ENCODE data around the gene HPCAL1.
"Not testable (repeated sequence)": the region's sequence is repeated elsewhere in the genome, so short reads cannot be mapped to it uniquely, and the experiment has no call there.

HPCAL1 gene

DNA sequence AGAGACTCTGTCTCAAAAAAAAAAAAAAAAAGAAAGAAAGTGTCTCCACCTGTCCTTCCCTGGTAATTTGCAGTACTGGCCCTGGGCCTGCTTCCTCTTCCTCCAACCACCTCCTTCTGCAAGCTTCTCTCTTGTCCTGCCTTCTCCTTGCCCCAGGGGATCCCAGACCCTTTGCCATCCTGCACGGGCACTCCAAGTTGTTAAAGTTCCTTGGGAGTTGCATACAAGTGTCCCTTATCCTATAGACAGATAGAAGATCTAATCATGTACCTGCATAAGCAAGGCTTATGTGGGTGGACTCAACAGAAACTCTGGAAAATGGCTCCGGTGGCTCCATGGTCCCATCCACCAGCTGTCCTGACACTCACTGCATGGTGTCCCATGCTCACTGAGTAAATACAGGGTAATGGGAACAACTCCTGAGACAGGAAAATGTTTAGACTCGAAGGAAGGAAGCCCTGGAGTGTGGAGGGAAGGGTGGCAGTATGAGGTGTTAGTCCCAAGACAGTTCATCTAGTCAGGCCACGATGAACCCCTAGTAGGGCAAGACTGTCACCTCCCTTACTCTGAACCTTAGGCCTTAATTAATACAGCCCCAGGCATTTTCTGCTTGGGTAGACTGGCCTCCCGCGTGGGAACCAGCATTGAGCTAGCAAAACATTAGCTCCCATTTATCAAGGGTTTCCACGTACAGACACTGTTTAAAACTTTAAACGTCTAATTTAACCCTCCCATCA, 128.3 kb downstream of the HPCAL1 start:
- no peak for DNase-seq

DNA sequence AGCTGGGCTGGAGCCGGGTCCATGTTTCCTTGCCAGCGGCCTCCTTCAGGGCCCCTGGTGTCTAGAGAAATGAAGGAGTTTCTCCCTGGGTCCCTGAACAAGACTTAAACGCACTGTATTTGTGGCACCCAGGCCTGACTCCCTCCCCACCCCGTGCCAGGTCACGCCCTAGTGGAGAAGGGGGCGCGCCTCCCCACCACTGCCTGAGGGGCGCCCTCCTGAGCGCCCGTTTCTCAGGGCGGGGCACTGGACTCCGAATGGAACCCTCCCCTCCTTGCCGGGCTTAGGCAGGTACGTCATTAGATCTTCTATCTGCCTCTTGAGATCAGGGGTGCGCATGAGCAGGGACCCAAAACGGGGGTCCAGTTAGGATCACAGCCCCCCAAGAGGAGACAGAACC, 129.1 kb downstream of the HPCAL1 start:
- DNase-seq: no peak

DNA sequence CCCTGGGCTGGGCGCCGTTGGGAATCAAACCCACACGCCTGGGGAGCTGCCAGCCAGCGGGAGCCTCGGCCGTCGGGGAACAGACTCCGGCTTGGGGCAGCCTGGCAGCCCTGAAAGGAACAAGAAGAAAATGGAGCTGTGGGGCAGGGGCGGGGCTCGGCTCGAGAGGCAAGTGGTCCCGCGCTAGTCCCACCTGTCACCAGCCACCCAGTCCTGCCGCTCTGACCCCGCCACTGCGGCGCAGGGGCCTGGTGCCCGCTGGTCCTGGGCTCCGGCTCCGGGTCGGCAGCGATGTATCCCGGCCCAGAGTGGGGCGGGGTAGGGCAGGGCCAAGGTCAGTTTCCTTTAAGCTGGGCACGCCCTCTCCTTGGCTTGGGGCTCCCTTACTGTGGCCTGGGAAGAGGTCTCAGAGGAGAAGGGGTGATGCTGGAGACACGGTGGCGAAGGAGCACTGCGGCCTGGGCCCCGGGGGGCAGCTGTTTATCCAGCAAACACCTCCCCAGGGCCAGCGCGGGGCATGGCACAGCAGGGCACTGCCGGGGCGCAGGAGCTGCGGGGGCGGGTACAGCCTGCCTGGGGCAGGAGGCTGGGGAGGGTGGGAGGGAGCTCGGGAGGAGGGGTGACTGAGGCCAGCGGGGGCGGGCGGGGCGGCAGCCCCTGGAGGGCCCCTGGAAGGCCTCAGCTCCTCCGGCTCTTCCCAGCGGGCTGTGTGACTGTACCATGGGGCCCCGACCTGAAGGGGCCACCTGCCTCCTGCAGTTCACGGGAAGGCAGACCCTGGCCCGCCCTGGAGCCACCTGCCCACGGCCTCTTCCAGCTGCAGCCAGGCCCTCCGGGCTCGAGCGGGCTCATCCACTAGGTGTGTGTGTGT, 129.8 kb downstream of the HPCAL1 start:
- peak; percentile 28 for DNase-seq

DNA sequence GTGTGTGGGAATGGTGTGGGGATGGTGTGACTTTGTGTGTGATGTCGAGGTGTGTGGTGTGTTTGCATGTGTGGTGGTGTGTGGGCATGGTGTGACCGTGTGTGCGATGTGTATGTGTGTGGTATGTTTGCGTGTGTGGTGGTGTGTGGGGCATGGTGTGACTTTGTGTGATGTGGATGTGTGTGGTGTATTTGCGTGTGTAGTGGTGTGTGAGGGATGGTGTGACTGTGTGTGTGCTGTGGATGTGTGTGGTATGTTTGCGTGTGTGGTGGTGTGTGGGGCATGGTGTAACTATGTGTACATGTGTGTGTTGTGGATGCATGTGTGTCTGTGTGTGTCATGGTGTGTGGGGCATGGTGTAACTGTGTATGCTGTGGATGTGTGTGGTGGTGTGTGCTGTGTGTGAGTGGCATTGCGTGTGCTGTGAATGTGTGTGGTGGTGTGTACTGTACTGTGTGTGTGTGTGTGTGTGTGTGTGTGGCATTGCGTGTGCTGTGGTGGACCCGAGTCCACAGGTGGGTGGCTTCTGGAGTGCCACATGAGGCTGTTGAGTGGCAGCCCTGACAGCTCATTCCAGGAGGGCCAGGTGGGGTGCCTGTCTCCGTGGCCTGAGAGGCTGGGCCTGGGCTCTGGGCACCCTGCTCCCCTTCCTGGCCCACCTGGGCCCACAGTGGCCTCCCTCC, 130.7 kb downstream of the HPCAL1 start:
- no peak for DNase-seq

DNA sequence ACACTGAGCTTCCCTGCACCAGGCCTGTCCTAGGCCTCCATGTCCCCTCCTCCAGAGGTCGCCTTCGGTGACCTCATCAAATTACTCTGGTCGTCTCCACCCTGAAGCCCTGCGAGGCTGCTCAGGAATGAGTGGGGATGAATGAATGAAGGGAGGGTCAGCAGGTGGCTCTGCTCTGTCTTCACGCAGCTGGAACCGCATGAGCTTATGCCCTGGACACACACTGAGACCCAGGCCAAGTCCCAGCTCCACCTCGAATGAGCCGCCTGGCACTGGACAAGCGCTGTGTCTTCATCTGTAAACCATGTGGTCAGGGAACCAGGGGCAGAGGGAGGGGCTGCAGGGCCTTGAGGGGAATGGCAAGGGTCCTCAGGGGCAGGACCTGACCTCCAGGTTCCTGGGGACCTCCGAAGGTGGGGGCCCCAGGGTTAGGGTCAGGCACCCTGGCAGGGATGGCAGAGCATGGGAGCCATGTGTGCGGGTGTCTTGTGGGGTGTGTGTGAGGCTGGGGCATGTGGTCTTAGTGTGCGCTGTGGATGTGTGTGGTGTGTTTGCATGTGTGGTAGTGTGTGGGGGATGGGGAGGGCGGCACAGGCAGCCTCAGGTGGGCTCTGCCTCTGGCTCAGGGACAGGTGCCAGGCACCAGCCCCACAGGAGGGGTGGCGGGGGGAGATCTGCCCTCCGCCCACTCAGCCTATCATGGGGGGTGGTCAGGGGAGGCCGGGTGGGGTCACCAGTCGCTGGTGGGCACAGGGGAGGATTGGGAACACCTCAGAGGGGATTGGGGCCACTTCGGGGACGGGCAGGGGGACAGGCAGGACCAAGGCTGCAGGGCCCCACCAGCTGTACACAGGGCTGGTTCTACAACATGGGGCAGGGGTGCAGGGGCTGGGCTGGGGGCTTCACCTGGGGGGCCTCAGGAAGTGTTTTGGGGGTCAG, 131.5 kb downstream of the HPCAL1 start:
- DNase-seq: no peak

DNA sequence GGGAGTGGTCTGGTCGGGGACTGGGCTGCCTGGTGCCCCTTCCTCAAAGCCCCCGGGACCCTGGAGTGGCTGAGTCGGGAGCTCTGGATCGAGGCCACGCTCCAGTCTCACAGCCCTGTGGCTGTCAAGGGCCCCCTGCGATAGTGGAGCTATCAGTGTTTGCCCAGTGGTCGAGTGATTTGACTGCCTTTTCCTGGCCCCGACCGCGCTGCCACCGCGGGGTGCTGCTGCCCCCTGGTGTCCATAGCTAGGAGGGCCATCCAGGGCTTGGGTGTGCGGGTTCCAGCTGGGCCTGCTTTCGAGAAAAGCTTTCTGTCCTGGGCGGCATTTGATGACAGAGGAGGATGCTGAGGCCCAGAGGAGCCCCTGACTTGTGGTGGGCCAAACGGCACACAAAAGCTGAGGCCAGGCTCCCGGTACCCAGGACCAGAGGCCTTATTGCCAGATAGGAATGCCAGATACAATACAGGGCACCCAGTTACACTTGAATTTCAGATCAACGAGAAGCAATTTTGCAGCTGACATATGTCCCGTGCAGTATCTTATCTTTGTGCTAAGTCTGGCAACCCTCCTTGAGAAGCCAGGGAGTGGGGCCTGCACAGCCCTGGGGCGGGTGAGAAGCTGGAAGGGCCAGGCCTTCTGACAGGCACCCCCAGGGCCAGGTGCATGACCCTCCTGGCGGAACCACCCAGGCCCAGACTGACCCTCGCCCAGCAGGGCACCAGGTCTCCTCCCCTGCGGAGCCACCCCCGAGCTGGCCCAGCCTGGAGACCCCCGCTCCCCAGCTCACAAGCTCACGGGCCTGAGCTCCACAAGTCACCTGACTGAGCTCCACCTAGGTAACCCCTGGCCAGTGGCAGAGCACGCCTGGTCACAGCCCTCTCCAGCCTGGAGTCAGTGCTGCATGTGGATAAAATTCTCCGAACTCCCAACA, 132.4 kb downstream of the HPCAL1 start:
- DNase-seq: peak; percentile 60

DNA sequence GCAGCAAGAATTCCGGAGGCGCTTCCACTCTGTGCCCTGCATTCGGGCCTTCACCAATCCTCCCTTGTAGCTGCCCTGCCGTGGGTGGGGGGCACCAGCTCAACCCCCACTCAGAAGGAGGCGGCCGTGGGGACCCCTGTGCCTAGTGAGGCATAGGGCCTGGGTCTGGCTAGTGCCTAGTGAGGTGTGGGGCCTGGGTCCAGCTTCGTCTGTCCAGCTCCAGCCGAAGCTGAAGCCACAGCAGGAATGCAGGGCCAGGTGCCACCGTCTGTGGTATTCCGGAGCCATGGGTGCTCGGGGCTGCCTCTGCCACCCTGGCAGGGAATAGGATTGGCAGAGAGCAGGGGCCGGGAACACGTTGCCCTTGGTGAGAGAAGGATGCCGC, 133.1 kb downstream of the HPCAL1 start:
- DNase-seq: no peak

DNA sequence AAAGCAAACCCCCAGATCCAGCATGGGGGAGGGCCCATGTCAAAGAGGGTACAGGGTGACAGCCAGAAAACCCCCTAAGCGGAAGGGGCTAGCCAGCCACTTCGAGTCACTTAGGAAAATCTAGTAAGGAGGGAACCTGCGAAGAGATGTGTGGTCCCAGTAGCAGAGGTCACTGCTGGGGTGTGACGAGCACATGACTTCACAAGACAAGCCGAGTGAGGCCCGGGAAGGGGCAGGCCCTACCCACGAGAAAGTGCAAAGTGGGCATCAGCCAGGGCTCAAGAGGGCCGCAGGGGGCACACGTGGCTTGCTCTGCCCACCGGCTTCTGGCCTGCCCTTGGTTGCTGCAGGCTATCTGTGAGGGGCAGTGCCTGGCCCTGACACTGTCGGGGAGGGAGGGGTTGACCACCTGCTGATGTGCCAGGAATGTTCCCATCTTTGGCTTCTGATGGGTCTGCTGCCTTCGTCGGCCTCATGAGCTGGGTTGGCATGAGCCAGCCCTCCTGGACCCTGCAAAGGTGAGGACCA, 133.9 kb downstream of the HPCAL1 start:
- no peak for DNase-seq

DNA sequence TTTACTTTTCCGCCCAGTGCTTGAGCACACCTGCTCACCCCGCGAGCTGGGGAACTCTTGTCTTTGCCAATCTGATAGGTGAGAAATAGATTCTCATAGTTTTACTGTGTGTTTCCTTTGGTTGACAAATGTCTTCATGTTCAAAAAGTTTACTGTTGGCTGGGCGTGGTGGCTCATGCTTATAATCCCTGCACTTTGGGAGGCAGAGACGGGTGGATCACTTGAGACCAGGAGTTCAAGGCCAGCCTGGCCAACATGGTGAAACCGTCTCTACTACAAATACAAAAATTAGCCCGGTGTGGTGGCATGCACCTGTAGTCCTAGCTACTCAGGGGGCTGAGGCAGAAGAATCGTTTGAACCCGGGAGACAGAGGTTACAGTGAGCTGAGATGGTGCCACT, 135.1 kb downstream of the HPCAL1 start:
- DNase-seq: no peak

DNA sequence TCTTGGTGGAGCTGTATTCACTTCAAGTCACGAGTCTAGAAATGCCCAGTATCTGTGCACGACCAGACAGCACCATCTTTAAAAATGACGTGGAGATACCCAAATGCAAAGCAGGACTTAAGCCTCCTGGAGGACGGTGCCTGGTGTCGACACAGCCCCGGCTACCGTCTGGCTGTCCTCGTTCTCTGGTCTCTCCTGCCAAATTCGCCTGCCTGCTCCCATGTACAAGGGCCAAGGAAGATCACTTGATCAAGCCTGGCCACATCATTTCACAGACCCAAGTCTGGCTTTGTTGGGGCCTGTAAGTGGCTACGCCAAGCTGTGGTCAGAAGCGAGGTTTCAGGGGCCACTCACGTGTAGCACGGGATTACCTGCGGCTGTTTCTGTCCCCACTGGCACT, 136.0 kb downstream of the HPCAL1 start:
- no peak for DNase-seq

DNA sequence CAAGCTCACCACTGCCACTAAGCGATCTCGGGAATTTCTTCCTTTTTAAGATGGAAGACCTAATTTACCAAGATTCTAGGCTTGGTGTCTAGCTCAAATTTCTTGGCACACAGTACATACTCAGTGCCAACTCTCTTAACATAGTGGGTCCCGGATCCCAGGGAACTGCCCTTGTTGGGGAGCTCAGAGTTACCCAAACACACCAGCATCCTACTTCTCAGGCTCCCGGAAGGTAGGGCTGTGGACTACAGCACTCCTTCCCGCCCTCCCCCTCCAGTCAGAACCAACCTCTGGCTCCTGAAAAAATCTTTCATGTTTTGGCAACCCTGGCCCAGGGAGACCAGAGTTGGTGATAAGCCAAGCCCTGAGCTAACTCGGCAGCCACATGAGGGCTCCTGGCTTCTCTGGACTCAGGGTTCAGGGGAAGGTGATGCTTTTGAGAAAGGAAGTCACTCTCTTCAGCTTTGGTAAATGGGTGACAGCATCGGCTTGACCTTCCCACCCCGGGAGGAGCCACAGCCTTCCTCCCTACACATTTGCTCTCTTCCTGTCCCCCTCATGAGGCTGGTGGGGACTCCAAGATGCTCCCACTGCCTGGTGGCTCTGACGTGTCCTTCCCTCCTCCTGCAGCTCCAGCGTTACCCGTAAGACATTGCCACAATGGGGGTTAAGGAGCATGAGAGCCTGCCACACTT, 136.6 kb downstream of the HPCAL1 start:
- no peak for DNase-seq

DNA sequence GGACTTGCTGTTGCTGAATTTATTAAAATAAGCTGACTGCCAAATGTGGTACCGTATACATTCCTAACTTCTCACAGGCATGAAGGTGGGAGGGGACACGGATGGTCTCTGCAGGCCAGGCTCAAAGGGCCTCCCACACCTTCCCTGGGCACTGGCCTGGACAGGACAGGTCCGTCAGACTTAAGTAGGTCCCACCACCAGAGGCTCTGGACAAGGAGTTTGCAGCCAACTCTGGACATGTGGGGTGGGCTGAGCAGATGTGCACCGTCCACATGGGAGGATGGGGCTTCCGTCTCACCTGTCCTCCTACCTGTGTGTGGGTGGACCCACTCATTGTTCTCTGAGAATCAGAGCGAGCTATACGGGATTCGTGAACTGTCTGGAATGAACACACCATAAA, 137.3 kb downstream of the HPCAL1 start:
- DNase-seq: no peak

DNA sequence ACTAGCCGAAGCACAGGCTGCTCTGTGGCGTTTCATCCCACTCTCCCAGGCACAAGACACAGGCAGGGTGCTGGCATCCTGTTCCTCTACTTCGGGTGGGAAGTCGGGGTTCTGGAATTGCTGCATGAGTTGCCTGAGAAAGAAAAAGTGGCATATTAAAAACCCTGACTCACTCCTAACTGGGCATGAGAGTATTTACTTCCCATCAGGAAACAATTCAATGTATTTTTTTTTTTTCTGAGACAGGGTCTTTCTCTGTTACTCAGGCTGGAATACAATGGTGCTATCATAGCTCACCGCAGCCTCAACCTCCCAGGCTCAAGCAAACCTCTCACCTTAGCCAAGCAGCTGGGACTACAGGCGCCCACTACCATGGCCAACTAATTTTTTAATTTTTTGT, 138.0 kb downstream of the HPCAL1 start:
- DNase-seq: no peak

DNA sequence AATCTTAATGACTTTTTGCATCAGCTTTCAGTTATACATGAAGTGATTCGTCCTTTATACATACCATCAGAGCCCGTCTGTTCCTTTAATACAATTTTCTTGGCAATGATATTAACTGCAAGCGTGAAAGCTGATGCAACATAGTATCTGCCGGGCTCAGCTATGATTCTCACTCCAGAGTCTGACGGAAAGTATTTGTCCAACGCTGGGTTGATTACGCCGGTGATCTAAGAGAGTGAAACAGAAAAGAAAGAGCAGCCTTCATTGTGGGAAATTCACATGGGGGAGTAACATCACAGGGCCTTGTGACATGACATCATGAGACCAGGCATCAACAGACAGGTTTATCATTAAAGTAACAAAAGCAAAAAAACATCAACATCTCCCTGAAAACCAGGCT, 139.2 kb downstream of the HPCAL1 start:
- no peak for DNase-seq

DNA sequence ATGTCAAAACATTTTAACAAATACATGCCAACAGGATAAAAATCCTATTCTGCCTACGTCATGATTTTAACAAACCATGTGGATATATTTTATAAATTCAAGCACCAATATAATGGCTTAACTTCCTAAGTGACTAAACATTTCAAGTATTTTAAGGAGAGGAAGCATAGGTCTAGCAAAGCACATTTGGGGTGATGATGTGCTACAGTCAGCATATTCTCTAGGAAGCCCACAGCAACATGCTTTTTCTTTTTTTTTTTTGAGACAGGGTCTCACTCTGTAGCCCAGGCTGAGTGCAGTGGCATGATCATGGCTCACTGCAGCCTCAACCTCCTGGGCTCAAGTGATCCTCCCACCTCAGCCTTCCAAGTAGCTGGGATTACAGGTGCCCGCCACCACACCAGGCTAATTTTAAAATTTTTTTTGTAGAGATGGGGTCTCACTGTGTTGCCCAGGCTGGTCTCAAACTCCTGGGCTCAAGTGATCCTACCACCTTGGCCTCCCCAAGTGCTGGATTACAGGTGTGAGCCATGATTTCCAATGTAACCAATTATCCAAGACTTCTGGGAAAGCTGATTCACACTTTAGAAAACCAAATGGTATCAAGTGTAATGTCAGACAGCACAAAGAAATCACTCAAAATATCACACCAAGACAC, 139.9 kb downstream of the HPCAL1 start:
- DNase-seq: not testable (repeated sequence)

DNA sequence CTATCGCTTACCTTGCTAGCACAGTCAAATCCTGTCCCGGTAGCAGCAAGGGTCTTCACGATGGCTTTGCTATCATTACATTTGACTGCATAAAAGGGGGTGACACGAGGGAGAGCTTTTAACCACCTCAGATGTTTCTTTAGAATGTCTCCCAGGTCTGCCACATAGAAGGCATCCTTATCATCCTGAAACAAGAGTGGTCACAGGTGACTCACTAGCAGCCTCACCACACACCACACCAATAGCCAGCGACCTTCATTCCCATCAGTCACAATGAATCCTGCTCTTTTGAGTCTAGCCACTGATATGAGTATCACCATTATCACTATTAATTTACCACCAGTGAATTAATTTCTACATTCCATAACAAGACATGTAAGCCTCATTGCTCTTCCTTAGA, 141.8 kb downstream of the HPCAL1 start:
- DNase-seq: no peak

DNA sequence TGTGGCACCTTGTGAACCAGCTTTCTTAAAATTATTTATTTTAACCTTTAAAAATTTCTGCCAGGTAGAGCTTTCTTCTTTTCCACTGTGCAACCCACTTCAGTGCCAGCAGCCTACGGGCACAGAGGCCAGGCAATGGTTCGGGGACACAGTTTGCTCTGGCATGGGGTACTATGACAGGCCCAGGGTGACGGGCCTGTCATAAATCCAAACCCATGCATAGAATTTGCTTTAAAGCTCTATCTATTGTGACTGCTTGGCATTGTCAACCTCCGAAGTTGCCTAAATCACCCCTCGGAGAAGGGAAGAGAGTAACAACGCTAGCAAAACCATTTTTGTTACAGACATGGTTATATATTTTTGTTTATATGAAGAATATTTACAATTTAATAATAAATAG, 143.9 kb downstream of the HPCAL1 start:
- no peak for DNase-seq

DNA sequence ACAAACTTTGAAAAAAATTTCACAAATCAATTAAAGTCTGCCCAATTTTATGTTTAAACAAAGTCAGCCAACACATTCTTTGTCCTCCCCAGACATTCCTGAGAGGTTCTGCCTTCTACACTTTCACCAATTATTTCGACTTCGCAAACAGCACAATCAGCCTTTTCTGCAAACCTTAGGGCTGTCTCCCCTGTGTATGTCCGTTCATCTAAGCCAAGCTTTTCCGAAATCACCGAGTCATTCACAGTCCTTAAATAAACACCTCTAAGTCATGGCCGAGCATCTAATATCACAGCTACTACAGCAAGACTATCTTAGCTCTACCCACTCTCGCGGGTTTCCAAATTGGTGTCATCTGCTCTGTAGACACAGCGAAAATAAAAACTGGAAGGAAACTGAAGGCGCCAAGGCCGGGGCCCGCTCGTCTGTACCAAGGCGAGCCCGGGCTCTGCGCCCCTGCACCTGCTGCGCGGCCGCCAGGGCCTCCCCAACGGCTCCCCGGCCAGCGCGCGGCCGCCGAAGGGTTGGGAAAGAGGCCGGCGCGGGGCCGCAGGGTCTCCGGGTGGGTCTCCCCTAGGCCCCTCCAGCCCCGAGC, 144.7 kb downstream of the HPCAL1 start:
- DNase-seq: peak; percentile 47

DNA sequence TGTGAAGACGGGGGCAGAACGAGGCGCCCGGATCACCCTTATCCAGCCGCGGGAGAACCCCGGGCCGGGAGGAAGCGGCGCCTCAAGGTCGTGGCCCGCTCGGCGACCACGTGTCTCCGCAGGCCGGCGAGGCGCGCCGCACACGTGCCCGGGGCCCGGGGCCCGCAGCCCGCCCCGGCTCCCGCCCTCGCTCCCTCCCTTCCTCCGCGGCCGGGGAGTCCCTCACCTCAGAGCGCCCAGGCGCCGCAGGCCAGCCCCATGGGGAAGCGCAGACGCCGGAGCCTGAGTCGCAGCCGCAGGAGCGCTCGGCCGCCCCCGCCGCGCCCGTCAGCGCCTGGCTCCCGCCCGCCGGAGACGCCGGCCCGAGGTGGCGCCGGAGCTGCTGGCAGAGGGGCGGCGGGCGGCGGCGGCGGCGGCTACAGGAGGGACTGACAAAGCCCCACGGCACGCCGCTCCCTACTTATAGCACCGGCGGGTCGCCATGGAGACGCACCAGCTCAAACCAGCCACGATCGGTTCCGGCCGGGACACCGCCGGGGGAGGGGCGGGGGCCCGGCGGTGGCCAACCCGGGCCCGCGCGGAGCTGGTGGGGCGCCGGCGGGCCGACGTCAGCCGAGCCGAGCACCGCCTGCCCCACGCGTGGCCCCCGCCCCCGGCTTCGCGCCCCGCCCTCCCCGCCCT, 145.3 kb downstream of the HPCAL1 start, which contains the start of gene ODC1:
Gene ODC1 (minus strand): TSS at position 433 of the 681 bp plus-strand sequence. CDS start 3,295 bp downstream, outside the sequence.
- DNase-seq: peak; percentile 91
